Measurements from ENCODE around the gene ACOT4. TPM values are rescaled to one million over a fixed set of nuclear protein-coding genes. Genes with fewer than 3 reads are reported as not detected.

The ACOT4 gene
- total and polyA plus RNA-seq, 2 donors from 2014 or later, result 3.1 to 10.6 TPM

DNA sequence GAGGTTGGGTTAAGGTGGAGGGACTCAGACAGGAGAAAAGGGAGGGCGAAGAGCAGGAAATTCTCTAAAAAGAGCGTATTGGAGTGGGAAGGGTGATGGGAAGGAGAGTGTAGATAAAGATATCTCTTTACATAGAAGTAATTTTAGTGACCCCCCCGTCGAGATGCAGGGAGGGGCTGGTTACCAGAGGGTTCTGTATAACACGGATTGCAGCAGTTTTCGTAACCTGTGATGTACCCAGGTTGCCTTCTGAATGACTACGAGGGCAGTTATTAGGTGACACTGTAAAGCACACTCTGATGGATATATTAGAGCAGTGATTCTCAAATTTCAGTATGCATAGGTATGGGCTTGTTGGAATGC is 53.6 kb downstream of the ACOT4 start:
- TF ChIP-seq CTCF (IDR thresholded peaks at IDR 0.05; ENCODE audit: borderline replicate concordance, extremely low read depth, insufficient read depth), result no peak
- Histone ChIP-seq H3K4me1 (ENCODE audit: control insufficient read depth in 2 of 3, insufficient read depth in 2 of 3, low read depth in 1 of 3, low read length in 3 of 3) (peaks cover 0 to 8% (median 6%) of the 10 kb centered on the region in 3 donors), H3K27ac (ENCODE audit: low read depth in 2 of 2, low read length in 2 of 2) (peak overlapping the region; percentile 43 to 88), H3K9ac (ENCODE audit: low read length in 3 of 3) (peak overlapping the region; percentile 65 to 91 (median 66)), H3K4me3 (ENCODE audit: low read length in 3 of 3) (peak overlapping the region; percentile 90 to 96 (median 93)), H3K36me3 (ENCODE audit: control insufficient read depth in 2 of 3, insufficient read depth in 3 of 3, low read length in 3 of 3) (no peaks in the 10 kb centered on the region), H3K27me3 (ENCODE audit: control insufficient read depth, insufficient read depth, low read length) (no peaks in the 10 kb centered on the region), H3K9me3 (ENCODE audit: control insufficient read depth in 2 of 3, insufficient read depth in 1 of 3, low read length in 3 of 3) (no peaks in the 10 kb centered on the region)
- no peak for DNase-seq
- intact Hi-C loops (cut with DNase I), result no loop called here
- FAIRE-seq, result no peak

Other genes with a start within 250 kb of the ACOT4 start
- gene NUMB, start 133.3 kb upstream of the ACOT4 start, total RNA-seq, result 104 TPM
- gene NUMB, start 133.3 kb upstream of the ACOT4 start, polyA plus RNA-seq (ENCODE audit: insufficient read depth, low read depth, low replicate concordance), result 42.4 TPM
- gene RIOX1, start 100.9 kb upstream of the ACOT4 start, total RNA-seq, result 12.4 TPM
- 7.7 TPM for gene RIOX1, start 100.9 kb upstream of the ACOT4 start, polyA plus RNA-seq (ENCODE audit: insufficient read depth, low read depth, low replicate concordance)
- 10.9 TPM for gene ACOT1, start 54.7 kb upstream of the ACOT4 start, total RNA-seq
- gene ACOT1, start 54.7 kb upstream of the ACOT4 start, polyA plus RNA-seq (ENCODE audit: insufficient read depth, low read depth, low replicate concordance), result 43.0 TPM
- gene HEATR4, start 32.9 kb upstream of the ACOT4 start, total RNA-seq, result 0.85 TPM
- 0.86 TPM for gene HEATR4, start 32.9 kb upstream of the ACOT4 start, polyA plus RNA-seq (ENCODE audit: insufficient read depth, low read depth, low replicate concordance)
- gene ACOT2, start 22.7 kb upstream of the ACOT4 start, total RNA-seq, result 29.4 TPM
- gene ACOT2, start 22.7 kb upstream of the ACOT4 start, polyA plus RNA-seq (ENCODE audit: insufficient read depth, low read depth, low replicate concordance), result 128 TPM
- gene ACOT6, start 20.6 kb downstream of the ACOT4 start, total RNA-seq, result not detected
- gene ACOT6, start 20.6 kb downstream of the ACOT4 start, polyA plus RNA-seq (ENCODE audit: insufficient read depth, low read depth, low replicate concordance), result 1.4 TPM
- gene DNAL1, start 53.1 kb downstream of the ACOT4 start, total RNA-seq, result 32.3 TPM
- 9.3 TPM for gene DNAL1, start 53.1 kb downstream of the ACOT4 start, polyA plus RNA-seq (ENCODE audit: insufficient read depth, low read depth, low replicate concordance)
- 53.1 TPM for gene PNMA1, start 122.5 kb downstream of the ACOT4 start, total RNA-seq
- gene PNMA1, start 122.5 kb downstream of the ACOT4 start, polyA plus RNA-seq (ENCODE audit: insufficient read depth, low read depth, low replicate concordance), result 34.6 TPM

Measured in kidney (tissue), 14 donors.